NOMO-1 treated with DMSO at 0.1 percent for 48 hours (cell line): ENCODE measurements around the gene PI4K2A.
"Not testable (repeated sequence)": the region's sequence is repeated elsewhere in the genome, so short reads cannot be mapped to it uniquely, and the experiment has no call there.

ENCODE experiments used
- DNase-seq: peaks from one replicate; lab custom pipeline; 2025; ENCODE audit not compliant: unreplicated experiment; lab: John Stamatoyannopoulos, UW

Gene PI4K2A

GRCh38 chr10:97673736-97674525, 33.5 kb downstream of the PI4K2A start:
- DNase-seq = no peak

- no peak for DNase-seq
Observed at GRCh38 chr10:97675222-97675621, 34.8 kb downstream of the PI4K2A start.

GRCh38 chr10:97676770-97677581, 36.5 kb downstream of the PI4K2A start:
- peak; percentile 27 for DNase-seq

GRCh38 chr10:97679594-97679993, 39.1 kb downstream of the PI4K2A start:
- DNase-seq = no peak

- no peak for DNase-seq
Observed at GRCh38 chr10:97682042-97682441, 41.6 kb downstream of the PI4K2A start.

GRCh38 chr10:97683556-97684367, 43.3 kb downstream of the PI4K2A start:
- DNase-seq = peak; percentile 22

- DNase-seq = not testable (repeated sequence)
Observed at GRCh38 chr10:97684368-97684713, 43.9 kb downstream of the PI4K2A start.

GRCh38 chr10:97684866-97685394, 44.5 kb downstream of the PI4K2A start:
- DNase-seq = no peak

- DNase-seq = no peak
Observed at GRCh38 chr10:97685395-97685958, 45.0 kb downstream of the PI4K2A start.

- no peak for DNase-seq
Observed at GRCh38 chr10:97686301-97686961, 46.0 kb downstream of the PI4K2A start.

GRCh38 chr10:97686962-97687784, 46.7 kb downstream of the PI4K2A start, which contains the start of gene AVPI1:
Gene AVPI1, minus strand, starts transcription at chr10:97687241. Its CDS starts 7,336 bp downstream, at chr10:97679905.
- DNase-seq = peak; percentile 97

- DNase-seq = peak; percentile 10
Observed at GRCh38 chr10:97687785-97688781, 47.6 kb downstream of the PI4K2A start.

GRCh38 chr10:97689559-97690020, 49.1 kb downstream of the PI4K2A start:
- DNase-seq = peak; percentile 4

- DNase-seq = no peak
Observed at GRCh38 chr10:97690133-97690532, 49.7 kb downstream of the PI4K2A start.

GRCh38 chr10:97698072-97698655, 57.7 kb downstream of the PI4K2A start:
- not testable (repeated sequence) for DNase-seq

GRCh38 chr10:97701438-97702069, 61.1 kb downstream of the PI4K2A start:
- peak; percentile 78 for DNase-seq
